OCI-LY7 (cell line): ENCODE measurements around the gene R3HCC1L. TPM values are rescaled to one million over a fixed set of nuclear protein-coding genes. Genes with fewer than 3 reads are reported as not detected.

Experiments
- BruUV-seq: library from RNA; stranded (reverse); fragments of 400-500 nt; replicated peaks from 2 replicates; lab custom pipeline; 2021; lab: Mats Ljungman, UMichigan
- CTCF ChIA-PET: fragments of 300-600 bp; sonication (Branson Sonifier 250); formaldehyde crosslinking; loops from one replicate; lab custom pipeline; 2022; ENCODE audit warnings: antibody characterized with exemption; ENCODE audit not compliant: unreplicated experiment; lab: Charles Lee
- POLR2A ChIA-PET: fragments of 300-600 bp; sonication (Branson Sonifier 250); formaldehyde crosslinking; loops from one replicate; lab custom pipeline; 2022; ENCODE audit warnings: antibody characterized with exemption; lab: Charles Lee
- DNase-seq: peaks from one replicate; pipeline ENCODE4 v3.0.0-alpha.2; 2015; ENCODE audit warnings: low spot score
- H2AFZ ChIP-seq: fragments of 200-600 bp; sonication (generic), shearing (Covaris generic); 2 replicates; pipeline ENCODE4 v1.6.1; 2014; ENCODE audit warnings: mild to moderate bottlenecking, antibody characterized with exemption, low read length, moderate library complexity
- H3K27ac ChIP-seq: fragments of 200-600 bp; sonication (generic); 2 replicates; pipeline ENCODE4 v1.5.1; 2014; ENCODE audit warnings: mixed run types, low read depth, mild to moderate bottlenecking, moderate library complexity, low read length, inconsistent platforms; ENCODE audit not compliant: poor library complexity, severe bottlenecking
- H3K36me3 ChIP-seq: fragments of 200-600 bp; sonication (generic); 2 replicates; pipeline ENCODE4 v1.6.1; 2014; ENCODE audit warnings: mild to moderate bottlenecking, antibody characterized with exemption, low read length, moderate library complexity, mixed read lengths; ENCODE audit not compliant: insufficient read depth
- H3K4me1 ChIP-seq: fragments of 200-600 bp; sonication (generic); 2 replicates; pipeline ENCODE4 v1.5.1; 2014; ENCODE audit warnings: mild to moderate bottlenecking, low read length; ENCODE audit not compliant: insufficient read depth, poor library complexity, severe bottlenecking
- H3K4me2 ChIP-seq: fragments of 200-600 bp; sonication (generic); 2 replicates; pipeline ENCODE4 v1.6.1; 2014; ENCODE audit warnings: mild to moderate bottlenecking, low read length
- H3K4me3 ChIP-seq: fragments of 200-600 bp; sonication (generic); 2 replicates; pipeline ENCODE4 v1.5.1; 2014; ENCODE audit warnings: mild to moderate bottlenecking, low read depth, low read length; ENCODE audit not compliant: poor library complexity, severe bottlenecking
- H3K79me2 ChIP-seq: fragments of 200-600 bp; sonication (generic); 2 replicates; pipeline ENCODE4 v1.6.1; 2016; ENCODE audit warnings: low read depth, mild to moderate bottlenecking, low read length, moderate library complexity, mixed read lengths; ENCODE audit not compliant: insufficient read depth
- H3K9me2 ChIP-seq: fragments of 200-600 bp; sonication (generic); 2 replicates; pipeline ENCODE4 v1.6.1; 2016; ENCODE audit warnings: mild to moderate bottlenecking, low read length, mixed read lengths; ENCODE audit not compliant: insufficient read depth
- H3K9me3 ChIP-seq: fragments of 200-600 bp; sonication (generic); 2 replicates; pipeline ENCODE4 v1.6.1; 2014; ENCODE audit warnings: mild to moderate bottlenecking, mixed run types, low read length, mixed read lengths
- H4K20me1 ChIP-seq: fragments of 200-600 bp; sonication (generic); 2 replicates; pipeline ENCODE4 v1.6.1; 2014; ENCODE audit warnings: mild to moderate bottlenecking, antibody characterized with exemption, low read length, moderate library complexity, mixed read lengths; ENCODE audit not compliant: insufficient read depth
- EZH2phosphoT487 ChIP-seq: fragments of 200-600 bp; sonication (generic); IDR thresholded peaks from 2 replicates; pipeline ENCODE4 v1.6.1; 2018; ENCODE audit warnings: low read depth, borderline replicate concordance, mild to moderate bottlenecking, mixed run types, antibody characterized with exemption, low read length, moderate library complexity, mixed read lengths
- intact Hi-C: fragments of 100-400 bp; cut with micrococcal nuclease; formaldehyde crosslinking; loops from one replicate; pipeline ENCODE4 v1.10.0; 2022; ENCODE audit not compliant: unreplicated experiment
- total RNA-seq, 2 experiments: library from RNA; depleted of rRNA in 1 of 2; stranded (reverse); fragments of >200 nt in 1 of 2; shearing (Covaris generic) in 1 of 2; gene quantifications; 2 replicates each; pipeline ENCODE4 v1.2.3, GENCODE V29; 2014 to 2022
- TF ChIP-seq, protein P1 (sequence below): fragments of 200-600 bp; sonication (generic); conservative IDR thresholded peaks from 2 replicates; pipeline ENCODE4 v1.5.1; 2014; ENCODE audit warnings: mild to moderate bottlenecking, antibody characterized with exemption, low read length, moderate library complexity, mixed read lengths

R3HCC1L gene
- total RNA-seq, 2 experiments from 2014 or later = 38.8 to 42.0 TPM

DNA sequence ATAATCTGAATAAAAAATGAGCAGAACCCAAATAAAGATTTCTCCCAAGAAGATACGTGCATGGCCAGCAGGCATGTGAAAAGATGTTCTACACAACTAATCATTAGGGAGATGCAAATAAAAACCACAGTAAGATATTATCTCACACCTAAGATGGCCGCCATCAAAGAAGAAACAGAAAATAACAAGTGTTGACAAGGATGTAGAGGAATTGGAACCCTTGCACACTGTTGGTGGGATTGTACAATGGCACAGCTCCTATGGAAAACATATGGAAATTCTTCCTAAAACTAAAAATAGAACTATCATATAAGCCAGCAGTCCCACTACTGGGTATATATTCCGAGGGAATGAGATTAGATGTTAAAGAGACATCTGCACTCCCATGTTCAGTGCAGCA is 60.2 kb downstream of the R3HCC1L start:
- H4K20me1 ChIP-seq = no peaks in the 10 kb centered on the region
- no peaks in the 10 kb centered on the region for H3K9me2 ChIP-seq
- CTCF ChIA-PET = no interaction called here
- POLR2A ChIA-PET = interaction anchor here (0.9 kb wide), 1 partner anchor 24 kb away, joined by 3 read pairs; no protein-coding TSS in a partner anchor
- DNase-seq = no peak
- peaks cover 78% of the 10 kb centered on the region for H3K36me3 ChIP-seq
- TF ChIP-seq EZH2phosphoT487 = no peak
- TF ChIP-seq, protein P1, sequence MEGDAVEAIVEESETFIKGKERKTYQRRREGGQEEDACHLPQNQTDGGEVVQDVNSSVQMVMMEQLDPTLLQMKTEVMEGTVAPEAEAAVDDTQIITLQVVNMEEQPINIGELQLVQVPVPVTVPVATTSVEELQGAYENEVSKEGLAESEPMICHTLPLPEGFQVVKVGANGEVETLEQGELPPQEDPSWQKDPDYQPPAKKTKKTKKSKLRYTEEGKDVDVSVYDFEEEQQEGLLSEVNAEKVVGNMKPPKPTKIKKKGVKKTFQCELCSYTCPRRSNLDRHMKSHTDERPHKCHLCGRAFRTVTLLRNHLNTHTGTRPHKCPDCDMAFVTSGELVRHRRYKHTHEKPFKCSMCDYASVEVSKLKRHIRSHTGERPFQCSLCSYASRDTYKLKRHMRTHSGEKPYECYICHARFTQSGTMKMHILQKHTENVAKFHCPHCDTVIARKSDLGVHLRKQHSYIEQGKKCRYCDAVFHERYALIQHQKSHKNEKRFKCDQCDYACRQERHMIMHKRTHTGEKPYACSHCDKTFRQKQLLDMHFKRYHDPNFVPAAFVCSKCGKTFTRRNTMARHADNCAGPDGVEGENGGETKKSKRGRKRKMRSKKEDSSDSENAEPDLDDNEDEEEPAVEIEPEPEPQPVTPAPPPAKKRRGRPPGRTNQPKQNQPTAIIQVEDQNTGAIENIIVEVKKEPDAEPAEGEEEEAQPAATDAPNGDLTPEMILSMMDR = no peak
- H3K79me2 ChIP-seq = peaks cover 44% of the 10 kb centered on the region; the same call in 1 of the 2 replicates
- no peak overlapping the region for H2AFZ ChIP-seq
- no peak overlapping the region for H3K4me2 ChIP-seq
- no peak overlapping the region for H3K4me3 ChIP-seq
- H3K27ac ChIP-seq = no peak overlapping the region
- peaks cover 17% of the 10 kb centered on the region; the same call in 1 of the 2 replicates for H3K9me3 ChIP-seq
- BruUV-seq = no TSS peak
- intact Hi-C loops = no loop called here
- no peaks in the 10 kb centered on the region for H3K4me1 ChIP-seq

DNA sequence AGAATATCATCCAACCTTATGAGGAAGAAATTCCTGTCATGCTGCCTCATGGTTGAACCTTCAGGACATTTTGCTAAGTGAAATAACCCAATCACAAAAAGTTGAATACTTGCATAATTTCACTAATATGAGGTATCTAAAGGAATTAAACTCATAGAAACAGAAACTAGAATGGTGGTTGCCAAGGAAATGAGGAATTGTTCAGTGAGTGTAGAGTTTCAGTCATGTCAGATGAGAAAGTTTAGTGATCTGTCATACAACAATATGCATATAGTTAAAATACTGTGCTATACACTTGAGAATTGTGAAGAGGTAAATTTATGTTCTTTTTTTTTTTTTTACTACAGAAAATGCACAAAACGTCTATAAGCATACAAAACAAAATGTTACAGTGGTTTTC is 60.7 kb downstream of the R3HCC1L start:
- H3K27ac ChIP-seq = no peak overlapping the region
- no peak for TF ChIP-seq EZH2phosphoT487
- TF ChIP-seq, protein P1 = no peak
- DNase-seq = no peak
- CTCF ChIA-PET = no interaction called here
- no peaks in the 10 kb centered on the region for H4K20me1 ChIP-seq
- POLR2A ChIA-PET = interaction anchor here (0.7 to 1.3 kb wide), 2 partner anchors 10 to 478 kb away, joined by 3 to 7 read pairs; no protein-coding TSS in a partner anchor
- H3K4me3 ChIP-seq = no peak overlapping the region
- H2AFZ ChIP-seq = no peak overlapping the region
- H3K4me2 ChIP-seq = no peak overlapping the region
- H3K79me2 ChIP-seq = peaks cover 44% of the 10 kb centered on the region; the same call in 1 of the 2 replicates
- intact Hi-C loops = no loop called here
- H3K9me2 ChIP-seq = no peaks in the 10 kb centered on the region
- BruUV-seq = no TSS peak
- no peaks in the 10 kb centered on the region for H3K4me1 ChIP-seq
- peaks cover 17% of the 10 kb centered on the region; the same call in 1 of the 2 replicates for H3K9me3 ChIP-seq
- H3K36me3 ChIP-seq = peaks cover 77% of the 10 kb centered on the region

DNA sequence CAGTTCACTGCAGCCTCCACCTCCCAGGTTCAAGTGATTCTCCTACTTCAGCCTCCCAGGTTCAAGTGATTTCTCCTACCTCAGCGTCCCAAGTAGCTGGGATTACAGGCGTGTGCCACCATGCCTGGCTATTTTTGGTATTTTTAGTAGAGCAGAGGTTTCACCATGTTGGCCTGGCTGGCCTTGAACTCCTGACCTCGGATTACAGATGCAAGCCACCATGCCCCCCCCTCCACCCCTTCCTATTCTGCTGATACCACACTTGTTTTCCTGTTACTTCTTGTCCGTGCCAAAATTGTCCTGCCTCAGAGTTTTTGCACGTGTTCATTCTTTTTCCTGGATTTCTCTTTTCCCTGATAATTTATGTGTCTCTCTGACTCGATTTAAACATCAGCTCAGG is 62.5 kb downstream of the R3HCC1L start:
- BruUV-seq = no TSS peak
- H3K79me2 ChIP-seq = peaks cover 59% of the 10 kb centered on the region; the same call in 1 of the 2 replicates
- H3K4me3 ChIP-seq = no peak overlapping the region
- no peaks in the 10 kb centered on the region for H4K20me1 ChIP-seq
- H3K4me2 ChIP-seq = no peak overlapping the region
- no peaks in the 10 kb centered on the region for H3K9me2 ChIP-seq
- no peak overlapping the region for H2AFZ ChIP-seq
- POLR2A ChIA-PET = no interaction called here
- H3K4me1 ChIP-seq = no peaks in the 10 kb centered on the region
- no peak for TF ChIP-seq EZH2phosphoT487
- TF ChIP-seq, protein P1 = no peak
- H3K27ac ChIP-seq = no peak overlapping the region
- DNase-seq = no peak
- CTCF ChIA-PET = no interaction called here
- H3K36me3 ChIP-seq = peaks cover 77% of the 10 kb centered on the region
- peaks cover 17% of the 10 kb centered on the region; the same call in 1 of the 2 replicates for H3K9me3 ChIP-seq
- intact Hi-C loops = no loop called here
